Skin epidermis (tissue), 12 donors: ENCODE data around the gene GEMIN7.

Experiments used
- H3K27ac ChIP-seq, 21 experiments: fragments of 200-600 bp; sonication (generic) in 11 of 21; one replicate each; pipeline ENCODE4 v1.5.0; 2020; ENCODE audit warnings: mild to moderate bottlenecking in 3 of 21, inconsistent platforms in 2 of 21, moderate library complexity in 2 of 21
- H3K4me3 ChIP-seq, 7 experiments: fragments of 200-600 bp; sonication (generic) in 2 of 7; one replicate each; pipeline ENCODE4 v1.5.0; 2020; ENCODE audit warnings: inconsistent platforms in 2 of 7, mild to moderate bottlenecking in 2 of 7, moderate library complexity in 1 of 7

Gene GEMIN7

GRCh38 chr19:45079063-45079910, at the start of gene GEMIN7:
Gene GEMIN7 (plus strand): TSS chr19:45079260. CDS start chr19:45090115, 10,855 bp downstream.
- H3K4me3 ChIP-seq: peak within 1 kb of the TSS; percentile 56 to 95 (median 86)
- peak within 1 kb of the TSS; percentile 37 to 98 (median 87) for H3K27ac ChIP-seq

DNA sequence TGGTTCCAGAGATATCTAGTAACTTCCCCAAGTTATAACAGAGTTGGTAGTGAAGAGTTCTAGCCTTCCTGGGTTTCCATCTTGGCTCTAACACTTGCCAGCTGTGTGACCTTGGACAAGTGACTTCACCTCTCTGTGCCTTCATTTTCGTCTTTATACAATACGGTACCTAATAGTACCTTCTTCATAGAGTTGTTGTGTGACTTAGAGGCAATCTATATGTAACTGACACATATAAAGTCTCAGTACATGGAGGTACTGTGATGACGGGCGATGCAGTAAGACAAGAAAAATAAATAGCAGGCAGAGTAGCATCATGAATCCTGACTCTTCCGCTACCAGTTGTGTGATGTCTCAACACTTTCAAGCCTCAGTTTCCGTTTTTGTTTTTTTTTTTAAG, 48.2 kb upstream of the GEMIN7 start:
- H3K4me3 ChIP-seq: no peak overlapping the region
- H3K27ac ChIP-seq: no peak overlapping the region

DNA sequence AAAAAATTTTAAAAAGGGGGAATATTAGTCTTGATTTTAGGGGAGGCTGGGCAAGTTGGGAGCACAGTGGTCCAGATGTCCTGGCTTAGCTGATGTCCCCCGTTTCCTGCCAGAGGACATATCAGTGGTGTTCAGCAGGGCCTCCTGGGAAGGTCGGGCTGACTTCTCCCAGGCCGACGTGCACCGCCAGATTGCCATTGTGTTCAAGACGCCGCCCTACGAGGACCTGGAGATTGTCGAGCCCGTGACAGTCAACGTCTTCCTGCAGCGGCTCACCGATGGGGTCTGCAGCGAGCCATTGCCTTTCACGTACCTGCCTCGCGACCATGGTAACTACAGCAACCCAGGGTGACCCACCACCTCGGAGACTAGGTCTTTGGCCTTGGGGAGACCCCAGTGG, 46.6 kb upstream of the GEMIN7 start:
- Histone ChIP-seq H3K4me3 (no peak overlapping the region), H3K27ac (no peak overlapping the region)

DNA sequence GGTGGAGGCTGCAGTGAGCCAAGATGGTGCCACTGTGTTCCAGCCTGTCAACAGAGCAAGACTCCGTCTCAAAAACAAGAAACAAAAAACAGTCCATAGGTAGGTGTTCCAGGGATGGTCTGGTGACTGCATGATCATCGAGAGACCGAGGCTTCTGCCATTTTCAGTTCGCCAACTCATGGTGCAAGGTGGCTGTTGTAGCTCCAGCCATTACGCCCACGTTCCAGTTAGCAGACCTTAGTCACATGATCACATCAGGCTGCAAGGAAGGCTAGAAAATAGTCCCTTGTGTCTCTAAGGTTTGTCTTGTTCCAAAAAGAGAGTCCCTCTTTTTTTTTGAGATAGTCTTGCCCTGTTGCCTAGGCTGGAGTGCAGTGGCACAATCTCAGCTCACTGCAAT, 43.3 kb upstream of the GEMIN7 start:
- H3K4me3 ChIP-seq: no peak overlapping the region
- H3K27ac ChIP-seq: no peak overlapping the region

- Histone ChIP-seq H3K27ac (peak overlapping the region in 3 of 21 experiments; percentile 95 to 99 (median 98)), H3K4me3 (no peak overlapping the region)
Observed at GRCh38 chr19:45037393-45038169, 41.5 kb upstream of the GEMIN7 start.

GRCh38 chr19:45038931-45039893, 39.8 kb upstream of the GEMIN7 start, which contains the start of gene CLASRP:
Gene CLASRP (plus strand): TSS chr19:45039045. CDS start chr19:45040213, 1,168 bp downstream.
- H3K4me3 ChIP-seq: peak within 1 kb of the TSS; percentile 76 to 95 (median 85)
- peak within 1 kb of the TSS; percentile 95 to 100 (median 98) for H3K27ac ChIP-seq

- peak overlapping the region in 16 of 21 experiments; percentile 47 to 100 (median 98) for H3K27ac ChIP-seq
- peak overlapping the region in 4 of 7 experiments; percentile 81 to 88 (median 86) for H3K4me3 ChIP-seq
Observed at GRCh38 chr19:45040059-45040771, 38.8 kb upstream of the GEMIN7 start.

DNA sequence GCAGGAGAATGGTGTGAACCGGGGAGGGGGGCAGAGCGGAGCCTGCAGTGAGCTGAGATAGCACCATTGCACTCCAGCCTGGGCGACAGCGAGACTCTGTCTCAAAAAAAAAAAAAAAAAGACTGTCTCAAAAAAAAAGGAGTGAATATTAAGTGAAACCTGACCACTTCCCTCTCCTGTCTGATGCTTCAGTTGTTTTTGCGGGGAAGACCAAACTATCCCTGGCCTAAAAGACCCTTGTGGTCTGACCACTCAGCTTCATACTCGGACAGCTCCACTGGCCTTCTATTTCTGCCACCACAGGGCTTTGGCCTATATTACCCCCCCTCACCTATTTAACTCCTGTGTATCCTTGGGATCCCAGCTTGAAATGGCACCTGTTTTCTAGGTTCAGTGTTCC, 37.9 kb upstream of the GEMIN7 start:
- Histone ChIP-seq H3K27ac (peak overlapping the region in 12 of 21 experiments; percentile 12 to 99 (median 97)), H3K4me3 (no peak overlapping the region)

DNA sequence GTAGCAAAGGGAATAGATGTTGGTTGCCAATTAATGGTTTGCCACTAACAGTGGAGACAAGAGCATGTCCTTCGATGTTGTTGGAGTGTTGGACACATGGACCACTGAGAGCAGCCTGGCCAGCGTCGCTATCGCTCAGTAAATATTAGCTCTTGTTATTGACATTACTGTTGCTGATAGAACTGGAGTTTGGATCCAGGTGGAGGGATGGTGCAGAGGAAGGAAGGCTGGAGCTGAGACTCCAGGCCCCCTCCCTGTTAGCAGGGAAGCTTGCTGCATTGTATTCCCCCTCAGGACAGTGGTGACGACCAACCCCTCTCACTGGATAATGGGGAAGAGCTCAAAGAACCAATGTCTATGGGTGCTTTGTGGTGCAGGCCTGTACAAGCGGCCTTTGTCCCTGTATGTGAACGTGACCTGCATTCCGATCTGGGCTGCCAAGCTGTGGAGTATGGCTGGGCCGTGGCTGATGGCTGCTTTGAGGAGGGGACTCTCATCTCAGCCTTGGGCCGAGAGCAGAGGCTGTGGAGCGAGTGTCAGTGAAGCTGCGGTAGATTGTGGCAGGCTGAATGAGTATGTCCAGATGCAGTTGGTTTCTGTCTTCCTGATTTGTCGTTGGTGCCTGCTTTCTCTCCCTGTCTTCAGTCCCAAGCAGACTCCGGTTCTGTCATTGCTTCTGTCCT, 33.2 kb upstream of the GEMIN7 start:
- Histone ChIP-seq H3K27ac (peak overlapping the region in 4 of 21 experiments; percentile 7 to 26 (median 14)), H3K4me3 (no peak overlapping the region)

DNA sequence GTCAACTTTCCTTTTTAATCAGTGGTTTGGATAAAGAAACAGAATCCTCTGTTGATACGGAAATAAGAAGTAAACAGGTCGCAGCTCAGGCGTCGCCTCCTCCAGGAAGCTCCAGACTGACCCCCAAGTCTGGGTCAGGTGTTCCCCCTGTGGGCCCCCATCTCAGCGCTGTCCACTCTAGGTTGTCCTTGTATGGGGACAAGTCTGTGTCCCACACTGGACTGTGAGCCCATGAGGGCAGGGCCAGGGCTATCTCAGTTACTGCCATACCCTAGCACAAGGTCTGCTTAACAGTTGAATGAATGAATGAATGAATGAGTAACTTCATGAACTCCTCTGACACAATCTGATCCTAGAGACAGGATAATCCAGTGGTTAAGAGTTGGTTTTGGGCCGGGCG, 32.7 kb upstream of the GEMIN7 start:
- Histone ChIP-seq H3K4me3 (no peak overlapping the region), H3K27ac (peak overlapping the region in 3 of 21 experiments; percentile 7 to 21 (median 8))

DNA sequence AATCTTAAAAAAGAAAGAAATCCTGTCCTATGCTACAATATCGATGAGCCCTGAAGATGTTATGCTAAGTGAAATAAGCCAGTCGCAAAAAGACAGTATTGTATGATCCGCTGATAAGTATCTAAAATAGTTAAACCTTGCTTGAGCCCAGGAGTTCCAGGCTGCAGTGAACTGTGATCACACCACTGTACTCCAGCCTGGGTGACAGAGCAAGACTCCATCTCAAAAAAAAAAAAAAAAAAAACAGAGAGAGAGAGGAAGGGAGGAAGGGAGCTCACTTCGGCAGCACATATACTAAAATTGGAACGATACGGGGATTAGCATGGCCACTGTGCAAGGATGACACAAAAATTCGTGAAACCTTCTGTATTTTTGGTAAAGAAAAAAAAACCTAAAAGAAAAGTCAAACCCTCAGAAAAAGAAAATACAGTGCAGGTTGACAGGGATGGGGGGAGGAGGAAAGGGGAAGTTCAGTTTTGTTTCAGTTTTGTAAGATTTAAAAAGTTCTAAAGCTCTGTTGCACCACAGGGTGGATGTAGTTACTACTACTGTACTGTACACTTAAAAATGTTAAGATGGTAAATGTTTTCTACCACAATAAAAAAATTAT, 31.8 kb upstream of the GEMIN7 start:
- Histone ChIP-seq H3K4me3 (no peak overlapping the region), H3K27ac (peak overlapping the region in 5 of 21 experiments; percentile 3 to 55 (median 13))

DNA sequence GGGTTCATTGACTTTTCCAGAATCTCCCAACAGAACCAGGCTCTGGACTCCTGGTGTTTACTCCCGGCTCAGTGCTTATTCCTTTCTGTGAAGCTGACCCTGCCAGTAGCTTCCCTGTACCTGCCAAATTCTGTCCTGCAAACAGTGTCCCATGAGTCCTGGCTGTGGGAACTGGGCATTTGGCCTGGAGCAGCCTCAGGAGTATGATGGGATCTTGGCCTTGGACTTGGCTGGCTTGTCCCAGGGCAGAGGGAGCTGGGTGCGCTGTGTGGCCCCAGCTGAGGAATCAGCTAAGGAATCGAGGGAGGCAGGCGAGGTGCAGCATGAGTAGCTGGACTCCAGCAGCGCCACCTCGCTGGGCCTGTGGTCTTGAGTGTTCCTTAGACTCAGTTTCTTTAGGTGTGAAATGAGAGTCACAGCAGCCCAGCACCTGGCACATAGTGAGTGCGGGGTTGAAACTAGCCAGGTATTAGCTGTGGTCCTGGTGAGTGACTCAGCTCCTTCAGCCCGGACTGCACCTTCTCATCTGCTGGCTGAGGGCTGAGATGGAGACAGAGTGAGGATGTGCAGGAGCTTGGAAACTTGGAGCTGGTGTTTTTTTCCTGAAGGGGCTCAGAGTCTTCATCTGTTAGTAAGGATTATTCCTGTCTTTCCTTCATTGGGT, 29.9 kb upstream of the GEMIN7 start:
- peak overlapping the region in 2 of 21 experiments; percentile 24 to 34 for H3K27ac ChIP-seq
- H3K4me3 ChIP-seq: no peak overlapping the region

GRCh38 chr19:45050036-45050435, 29.0 kb upstream of the GEMIN7 start:
- peak overlapping the region in 2 of 21 experiments; percentile 24 to 34 for H3K27ac ChIP-seq
- no peak overlapping the region for H3K4me3 ChIP-seq

DNA sequence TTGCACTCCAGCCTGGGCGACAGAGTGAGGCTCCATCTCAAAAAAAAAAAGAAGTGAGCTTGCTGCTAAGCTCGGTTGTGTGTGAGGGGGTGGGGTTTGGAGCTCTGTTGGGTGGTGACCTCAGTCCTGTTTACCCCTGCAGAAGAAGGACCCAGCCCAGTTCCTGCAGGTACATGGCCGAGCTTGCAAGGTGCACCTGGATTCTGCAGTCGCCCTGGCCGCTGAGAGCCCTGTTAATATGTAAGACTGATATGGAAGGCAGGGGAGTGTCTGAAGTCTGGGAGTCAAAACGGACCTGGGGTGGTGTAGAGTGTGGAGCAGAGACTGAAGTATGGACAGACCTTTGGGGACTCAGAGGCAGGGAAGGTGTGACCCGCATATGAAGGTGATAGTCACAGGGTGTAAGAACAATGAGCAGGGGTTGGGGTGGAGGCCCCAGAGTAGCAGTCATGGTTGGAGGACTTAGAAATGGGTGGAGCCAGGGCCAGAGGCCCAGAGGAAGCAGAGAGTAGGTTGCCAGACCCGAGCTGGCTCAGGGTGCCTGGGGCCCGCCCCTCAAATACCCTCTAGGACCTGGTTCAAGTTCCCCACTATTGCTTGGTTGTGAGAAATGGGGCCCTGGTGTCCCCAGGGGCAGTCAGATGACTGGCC, 27.0 kb upstream of the GEMIN7 start:
- H3K27ac ChIP-seq: peak overlapping the region in 12 of 21 experiments; percentile 5 to 71 (median 30)
- H3K4me3 ChIP-seq: no peak overlapping the region

DNA sequence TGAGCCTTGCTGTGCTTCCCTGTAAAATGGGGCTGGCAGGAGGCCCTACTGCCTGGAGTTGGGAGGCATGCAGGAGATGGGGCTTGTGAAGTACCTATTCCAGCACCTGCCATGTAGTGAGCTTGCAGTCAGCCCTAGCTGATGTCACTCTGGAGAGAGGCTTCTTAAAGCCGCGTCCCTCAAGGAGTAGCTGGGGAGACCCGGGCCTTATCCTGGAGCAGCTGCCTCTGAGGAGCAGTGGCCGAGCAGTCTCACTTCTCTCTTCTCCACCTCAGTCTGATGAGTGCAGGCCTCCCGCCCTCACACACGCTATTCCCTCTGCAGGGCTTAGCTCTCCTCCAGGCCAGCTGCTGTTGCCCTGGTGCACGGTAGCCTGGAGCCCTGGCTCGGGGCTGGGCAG, 22.2 kb upstream of the GEMIN7 start:
- H3K27ac ChIP-seq: peak overlapping the region in 1 of 21 experiments; percentile 9
- no peak overlapping the region for H3K4me3 ChIP-seq

- H3K4me3 ChIP-seq: no peak overlapping the region
- H3K27ac ChIP-seq: peak overlapping the region in 2 of 21 experiments; percentile 2 to 9
Observed at GRCh38 chr19:45057444-45057843, 21.6 kb upstream of the GEMIN7 start.
